GM18519 (cell line): ENCODE measurements around the gene CATSPERD.

Source experiments
- ATAC-seq: cut with Tn5 transposase; IDR thresholded peaks from one replicate; pipeline ENCODE4 v1.9.1; 2021; ENCODE audit warnings: mild to moderate bottlenecking, moderate library complexity; ENCODE audit not compliant: unreplicated experiment, low FRiP score

Gene CATSPERD

GRCh38 chr19:5801796-5802619, 81.6 kb downstream of the CATSPERD start:
- ATAC-seq: no peak

- no peak for ATAC-seq
Measured at GRCh38 chr19:5803441-5803751, 83.0 kb downstream of the CATSPERD start.

GRCh38 chr19:5803752-5804515, 83.5 kb downstream of the CATSPERD start:
- peak; percentile 46 for ATAC-seq

- no peak for ATAC-seq
Measured at GRCh38 chr19:5804516-5805461, 84.4 kb downstream of the CATSPERD start, which contains the start of gene NRTN. TSS of gene NRTN (plus strand) at chr19:5805067. CDS start at chr19:5824166, 19,099 bp downstream.

GRCh38 chr19:5805462-5806132, 85.2 kb downstream of the CATSPERD start:
- ATAC-seq: no peak

- ATAC-seq: no peak
Measured at GRCh38 chr19:5806133-5806489, 85.7 kb downstream of the CATSPERD start.

- no peak for ATAC-seq
Measured at GRCh38 chr19:5806905-5807304, 86.5 kb downstream of the CATSPERD start.

GRCh38 chr19:5808120-5808816, 87.8 kb downstream of the CATSPERD start:
- no peak for ATAC-seq

- no peak for ATAC-seq
Measured at GRCh38 chr19:5809053-5809452, 88.6 kb downstream of the CATSPERD start.

GRCh38 chr19:5809469-5809868, 89.0 kb downstream of the CATSPERD start:
- ATAC-seq: no peak

GRCh38 chr19:5811117-5811516, 90.7 kb downstream of the CATSPERD start:
- ATAC-seq: no peak

- no peak for ATAC-seq
Measured at GRCh38 chr19:5814123-5814851, 93.8 kb downstream of the CATSPERD start.

- no peak for ATAC-seq
Measured at GRCh38 chr19:5814852-5815246, 94.4 kb downstream of the CATSPERD start.

GRCh38 chr19:5817218-5817617, 96.8 kb downstream of the CATSPERD start:
- ATAC-seq: no peak

GRCh38 chr19:5818594-5818993, 98.2 kb downstream of the CATSPERD start:
- ATAC-seq: no peak

GRCh38 chr19:5820785-5821184, 100.3 kb downstream of the CATSPERD start:
- ATAC-seq: no peak

GRCh38 chr19:5821521-5822180, 101.2 kb downstream of the CATSPERD start:
- no peak for ATAC-seq

- no peak for ATAC-seq
Measured at GRCh38 chr19:5822181-5822844, 101.9 kb downstream of the CATSPERD start.
